GM18907 (cell line): ENCODE data around the gene C11orf97.
"Not testable (repeated sequence)": the region's sequence is repeated elsewhere in the genome, so short reads cannot be mapped to it uniquely, and the experiment has no call there.

Experiments used
- ATAC-seq: cut with Tn5 transposase; IDR thresholded peaks from one replicate; pipeline ENCODE4 v1.9.1; 2021; ENCODE audit warnings: mild to moderate bottlenecking, moderate library complexity; ENCODE audit not compliant: unreplicated experiment

C11orf97 gene, protein sequence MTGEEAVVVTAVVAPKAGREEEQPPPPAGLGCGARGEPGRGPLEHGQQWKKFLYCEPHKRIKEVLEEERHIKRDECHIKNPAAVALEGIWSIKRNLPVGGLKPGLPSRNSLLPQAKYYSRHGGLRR

DNA sequence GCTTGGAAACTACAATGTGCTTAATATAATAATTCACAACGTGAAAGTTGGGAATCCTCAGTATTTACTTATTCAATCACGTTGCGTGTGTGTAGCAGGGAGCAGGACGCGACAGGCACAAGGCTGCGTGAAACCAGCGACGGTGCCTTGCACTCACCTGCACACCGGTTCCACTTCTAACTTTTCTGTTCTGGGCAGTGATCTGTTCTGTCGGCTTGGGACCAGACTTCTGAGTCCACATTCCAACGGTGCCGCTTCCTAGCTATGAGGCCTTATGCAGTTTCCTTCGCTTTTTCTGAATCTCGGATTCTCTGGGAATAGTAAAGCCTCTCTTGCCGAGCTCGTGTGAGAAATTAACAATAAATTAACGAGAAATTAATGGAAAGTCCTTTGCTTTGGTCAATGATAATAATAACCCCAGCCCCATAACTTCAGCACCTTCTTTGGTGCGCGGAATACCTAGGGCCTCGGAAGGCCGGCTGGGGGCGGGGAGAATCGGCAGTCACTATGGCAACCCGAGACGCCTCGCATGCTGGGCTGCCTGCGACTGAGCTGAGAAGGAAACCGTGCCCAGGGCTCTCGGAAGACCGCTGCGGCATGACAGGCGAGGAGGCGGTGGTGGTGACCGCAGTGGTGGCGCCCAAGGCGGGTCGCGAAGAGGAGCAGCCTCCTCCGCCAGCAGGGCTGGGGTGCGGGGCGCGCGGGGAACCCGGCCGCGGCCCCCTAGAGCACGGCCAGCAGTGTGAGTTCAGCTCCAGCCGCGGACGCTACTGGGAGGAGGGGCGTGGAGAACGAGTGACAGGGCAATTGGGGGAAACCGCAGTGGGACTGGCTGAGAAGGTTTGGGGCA, at the start of gene C11orf97:
Gene C11orf97, plus strand, starts transcription at position 530 of the 850 bp plus-strand sequence. Its CDS starts 68 bp downstream, at position 598.
- ATAC-seq = peak; percentile 91

DNA sequence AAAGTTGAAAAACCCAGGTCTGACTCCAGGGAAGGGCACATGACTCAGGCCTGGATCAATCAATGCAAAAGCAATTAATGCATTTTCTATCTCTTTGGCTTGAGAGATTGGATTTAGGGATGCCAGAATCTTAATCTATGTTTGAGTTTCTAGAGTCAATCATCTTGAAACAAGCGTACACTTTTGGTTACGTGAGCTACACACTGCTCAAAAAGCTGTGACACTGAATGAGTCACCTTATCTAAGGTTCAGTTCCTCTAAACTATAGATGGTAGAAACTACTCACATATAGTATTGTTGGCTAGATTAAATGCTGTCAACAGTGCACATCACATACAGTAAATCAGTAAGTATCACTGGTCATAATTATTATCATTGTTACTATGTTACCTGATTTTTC, 42.8 kb upstream of the C11orf97 start:
- peak; percentile 83 for ATAC-seq

DNA sequence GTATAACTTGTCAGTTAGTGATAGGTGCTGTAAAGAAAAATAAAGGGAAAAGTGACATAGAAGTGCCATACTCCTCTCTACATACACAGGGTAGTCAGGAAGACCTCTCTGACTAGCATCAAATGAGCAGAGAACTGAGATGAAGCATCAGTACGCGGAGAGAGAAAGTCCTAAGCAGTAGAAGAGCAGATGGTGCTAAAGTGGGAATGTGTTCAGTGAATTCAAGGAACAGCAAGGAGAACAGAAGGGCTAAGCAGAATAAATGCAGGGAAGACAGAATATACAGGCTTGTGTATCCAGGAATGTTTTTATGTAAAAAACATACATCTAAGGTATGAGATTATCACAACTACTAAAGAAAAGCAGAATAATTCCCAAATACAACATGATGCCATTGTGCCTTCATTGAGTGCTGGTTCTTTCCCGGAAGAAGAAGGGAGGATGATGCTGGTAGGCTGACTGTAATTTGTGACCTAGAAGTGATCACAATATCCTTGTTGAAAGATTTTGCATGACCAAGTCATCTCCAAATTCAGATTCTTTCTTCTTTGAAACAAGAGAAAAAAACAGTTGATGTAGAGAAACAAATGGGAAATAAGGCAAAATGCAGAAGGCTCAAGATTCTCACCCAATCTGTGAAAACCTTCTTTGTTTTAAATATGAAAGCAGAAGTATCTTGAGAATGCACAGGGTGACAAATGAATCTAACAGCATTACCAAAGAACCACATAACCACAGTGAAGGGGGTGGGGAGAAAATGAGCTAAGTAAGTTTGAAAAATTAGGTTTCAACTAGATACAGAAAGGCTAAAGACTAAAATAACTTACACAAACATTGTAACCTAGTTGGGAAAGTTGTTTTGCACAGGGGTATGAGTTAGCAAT, 39.1 kb upstream of the C11orf97 start:
- ATAC-seq = peak; percentile 94

DNA sequence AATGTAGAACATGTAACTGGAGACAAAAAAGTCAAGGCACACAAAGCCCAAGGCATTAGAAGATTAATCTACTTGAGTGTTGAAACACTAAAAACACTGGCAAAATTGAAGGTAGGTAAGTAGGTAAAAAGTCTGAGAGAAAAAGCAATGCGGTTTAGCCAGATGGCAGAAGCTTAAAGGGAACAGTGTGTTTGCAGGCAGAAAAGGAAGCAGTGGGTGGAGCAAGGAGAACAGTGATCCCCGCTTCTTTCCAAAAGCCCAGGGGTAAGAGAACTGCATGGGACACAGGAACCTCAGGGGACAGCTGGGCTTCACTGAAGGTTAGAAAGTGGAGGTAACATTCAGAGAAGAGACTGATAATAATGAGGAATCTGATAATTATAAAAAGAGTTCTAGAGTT, 34.6 kb upstream of the C11orf97 start:
- ATAC-seq = no peak

DNA sequence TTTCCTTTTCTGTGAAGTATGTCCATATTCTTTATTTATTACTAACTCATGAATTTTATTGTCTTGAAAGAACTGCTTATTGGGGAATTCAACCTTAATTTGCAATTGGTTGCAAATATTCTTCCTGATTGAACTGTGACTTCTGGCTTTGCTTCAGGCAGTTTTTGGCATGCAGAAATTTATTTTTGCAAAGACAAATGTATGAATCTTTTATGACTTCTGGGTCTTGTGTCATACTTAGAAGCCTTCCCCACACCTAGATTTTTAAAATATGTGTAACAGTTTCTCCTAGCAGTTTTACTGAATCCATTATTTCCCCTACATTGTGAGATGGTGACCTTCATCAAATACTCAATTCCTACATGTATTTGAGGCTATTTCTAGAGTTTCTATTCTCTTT, 30.9 kb upstream of the C11orf97 start:
- ATAC-seq = no peak

DNA sequence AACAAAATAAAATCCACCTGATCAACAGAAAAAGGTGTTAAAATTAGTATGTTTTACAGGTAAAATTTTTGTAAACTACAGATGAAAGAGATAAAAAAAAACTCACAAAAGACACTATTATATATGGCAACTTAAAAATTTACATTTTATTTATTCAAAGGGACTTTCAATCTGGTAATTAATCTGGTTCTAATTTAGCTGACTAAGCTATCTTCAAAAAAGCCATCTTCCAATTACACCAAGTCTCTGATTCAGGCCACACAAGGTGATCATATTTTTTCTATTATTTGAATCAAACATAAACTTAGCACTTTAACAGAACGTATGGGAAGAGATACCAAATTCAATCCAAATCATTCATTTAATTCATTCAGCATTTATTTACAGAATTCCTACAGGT, 26.2 kb upstream of the C11orf97 start:
- ATAC-seq = no peak

DNA sequence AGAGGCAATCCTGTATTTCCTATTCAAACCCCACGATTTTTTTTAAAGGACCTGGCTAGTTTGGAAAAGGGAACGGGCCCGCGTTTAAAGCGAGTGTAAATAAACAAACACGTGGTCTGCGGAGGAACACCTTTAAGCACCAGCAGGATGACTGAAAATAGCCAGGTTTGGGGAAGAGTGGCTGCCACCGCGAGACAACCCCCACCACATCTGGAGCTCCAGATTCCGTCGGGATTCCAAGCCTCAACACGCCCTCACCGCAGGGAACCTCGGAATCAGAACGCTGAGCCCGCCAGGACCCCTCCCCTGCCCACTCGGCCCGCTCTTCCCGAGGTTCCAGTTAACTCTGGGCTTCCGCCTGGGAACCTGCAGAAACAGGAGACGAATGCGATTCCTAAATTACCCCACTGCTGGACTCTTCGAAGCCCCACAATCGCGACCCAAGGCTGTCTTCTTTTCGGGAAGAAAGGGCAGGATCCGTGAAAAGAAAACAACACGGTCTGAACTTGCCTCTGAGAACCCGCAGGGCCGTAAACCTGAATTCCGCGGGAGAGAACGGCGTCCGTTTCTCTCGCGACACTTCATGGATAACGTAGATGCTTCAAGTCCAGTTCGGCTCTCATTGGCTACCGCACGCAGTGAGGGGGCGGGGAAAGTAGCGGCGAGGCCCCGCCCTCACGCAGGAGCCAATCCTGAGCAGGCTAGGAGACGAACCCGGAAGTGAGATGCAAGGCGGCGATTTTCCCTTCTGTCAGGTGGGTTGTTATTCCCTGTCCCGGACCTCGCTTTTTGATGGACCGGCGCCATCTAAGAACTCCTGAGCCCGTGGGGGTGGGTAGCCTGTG, 18.8 kb upstream of the C11orf97 start, which contains the start of the genes ANKRD49 and MRE11:
Gene ANKRD49, plus strand, starts transcription at position 704 of the 845 bp plus-strand sequence. CDS start 2,710 bp downstream, outside the sequence.
Gene MRE11, minus strand, starts transcription at position 564 of the 845 bp plus-strand sequence. CDS start 1,043 bp downstream, outside the sequence.
- ATAC-seq = peak; percentile 100

DNA sequence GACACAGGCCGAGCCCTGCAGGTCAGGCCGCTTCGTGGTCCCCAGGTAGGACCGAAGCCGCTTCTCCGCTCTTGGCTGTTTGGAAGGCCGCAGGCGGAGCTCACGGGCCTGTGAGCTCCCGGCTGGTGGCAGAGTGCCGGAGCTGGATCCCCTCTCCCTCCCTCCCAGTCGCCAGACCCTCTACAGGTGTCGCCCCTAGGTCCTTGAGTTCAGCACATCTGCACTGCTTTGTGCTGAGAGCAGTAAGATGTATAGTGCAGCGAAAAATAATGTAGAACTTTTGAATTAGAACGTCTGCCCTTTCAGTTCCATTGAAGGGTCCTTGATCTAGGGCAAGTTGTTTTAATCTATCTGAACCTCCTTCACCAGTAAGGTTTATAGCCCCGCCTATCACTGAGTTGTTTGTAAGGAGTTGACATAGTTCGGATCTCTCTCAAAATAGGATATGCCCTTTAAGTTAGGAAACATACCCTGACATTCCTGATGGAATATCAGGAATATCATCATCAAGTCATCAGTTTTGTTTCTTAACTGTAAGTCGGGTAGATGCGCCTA, 18.1 kb upstream of the C11orf97 start:
- ATAC-seq = peak; percentile 66

DNA sequence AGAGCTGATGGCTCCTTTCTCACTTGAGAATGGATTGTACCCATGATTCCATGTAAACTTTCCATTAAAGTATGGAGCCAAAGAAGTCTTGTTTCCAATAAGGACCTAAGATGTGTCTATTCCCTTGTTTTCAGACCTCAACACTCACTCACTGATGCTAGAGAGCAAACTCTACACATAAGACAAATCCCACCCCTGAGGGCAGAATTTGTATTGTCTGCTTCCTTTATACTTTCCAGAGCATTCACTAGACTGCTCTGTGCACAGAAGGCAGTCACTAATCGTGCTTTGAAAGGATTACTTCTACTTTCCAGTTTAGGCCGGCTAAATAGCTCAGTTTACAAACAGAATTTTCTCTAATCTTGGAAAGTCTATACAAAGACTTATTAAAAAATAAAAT, 12.1 kb upstream of the C11orf97 start:
- ATAC-seq = no peak

DNA sequence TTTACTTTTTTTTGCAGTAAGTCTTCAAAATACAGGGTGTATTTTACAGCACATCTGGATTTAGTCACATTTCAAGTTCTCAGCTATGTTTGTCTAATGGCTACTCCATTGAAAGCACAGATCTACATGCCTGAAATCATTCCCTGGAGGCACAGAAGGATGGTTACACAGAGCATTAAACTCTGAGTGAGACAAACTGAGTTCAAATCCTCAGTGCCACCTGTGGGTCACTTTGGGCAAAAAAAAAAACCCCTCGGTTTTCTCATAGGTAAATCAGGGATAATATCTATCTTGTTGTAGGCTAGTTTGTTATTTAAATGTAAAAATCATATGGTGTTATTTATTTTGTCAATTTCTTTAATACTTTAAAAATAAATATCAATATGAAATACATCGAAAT, 10.7 kb upstream of the C11orf97 start:
- no peak for ATAC-seq

DNA sequence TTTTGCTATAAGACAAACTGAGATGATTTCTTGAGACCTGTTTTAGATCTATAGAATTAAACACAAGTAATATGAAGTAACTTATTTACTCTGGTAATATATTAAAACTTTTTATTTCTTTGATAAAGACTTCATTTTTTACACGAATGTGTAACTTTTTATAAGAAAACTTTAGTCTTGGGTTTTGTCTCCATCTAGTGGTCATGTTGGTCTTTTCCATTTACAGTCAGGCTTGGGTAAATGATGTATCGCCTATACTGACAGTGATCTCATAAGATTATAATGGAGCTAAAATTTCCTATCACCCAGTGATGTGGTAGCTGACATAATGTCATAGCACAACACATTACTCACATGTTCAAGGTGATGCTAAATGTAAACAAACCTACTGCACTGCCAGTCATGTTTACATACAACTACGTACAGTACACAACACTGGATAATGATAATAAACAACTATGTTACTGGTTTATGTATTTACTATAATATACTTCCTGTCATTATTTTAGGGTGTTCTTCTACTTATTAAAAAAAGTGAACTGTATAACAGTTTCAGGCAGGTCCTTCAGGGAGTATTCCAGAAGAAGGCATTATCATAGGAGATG, 7.5 kb upstream of the C11orf97 start:
- ATAC-seq = no peak

DNA sequence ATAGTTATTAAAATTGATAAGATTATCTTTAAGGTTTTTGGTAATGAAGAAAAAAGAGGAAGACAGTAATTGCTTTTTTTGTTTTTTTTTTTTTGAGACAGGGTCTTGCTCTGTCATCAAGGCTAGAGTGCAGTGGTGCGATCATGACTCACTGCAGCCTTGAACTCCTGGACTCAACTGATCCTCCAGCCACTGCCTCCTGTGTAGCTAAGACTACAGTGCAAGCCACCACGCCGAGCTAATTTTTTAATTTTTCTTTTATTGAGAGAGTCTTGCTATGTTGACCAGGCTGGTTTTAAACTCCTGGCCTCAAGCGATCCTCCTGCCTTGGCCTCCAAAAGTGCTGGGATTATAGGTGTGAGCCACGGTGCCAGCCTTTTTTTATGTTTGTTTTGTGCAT, 5.7 kb upstream of the C11orf97 start:
- ATAC-seq = not testable (repeated sequence)

DNA sequence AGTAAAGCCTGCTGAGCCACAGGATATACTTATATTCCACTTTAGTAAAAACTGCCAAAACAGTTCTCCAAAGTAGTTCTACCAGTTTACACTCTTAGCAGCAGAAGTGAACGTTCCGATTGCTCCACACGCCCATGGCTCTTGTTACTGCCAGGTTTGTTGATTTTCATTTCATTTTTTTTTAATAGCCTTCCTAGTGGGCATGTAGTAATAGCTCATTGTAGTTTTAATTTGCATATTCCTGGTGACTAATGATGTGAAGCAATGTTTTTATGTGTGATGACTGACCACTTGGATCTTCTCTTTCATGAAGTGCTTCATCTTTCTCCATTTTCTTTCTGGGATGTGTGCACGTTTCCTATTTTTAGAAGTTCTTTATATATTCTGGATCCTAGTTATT, 4.8 kb upstream of the C11orf97 start:
- no peak for ATAC-seq

DNA sequence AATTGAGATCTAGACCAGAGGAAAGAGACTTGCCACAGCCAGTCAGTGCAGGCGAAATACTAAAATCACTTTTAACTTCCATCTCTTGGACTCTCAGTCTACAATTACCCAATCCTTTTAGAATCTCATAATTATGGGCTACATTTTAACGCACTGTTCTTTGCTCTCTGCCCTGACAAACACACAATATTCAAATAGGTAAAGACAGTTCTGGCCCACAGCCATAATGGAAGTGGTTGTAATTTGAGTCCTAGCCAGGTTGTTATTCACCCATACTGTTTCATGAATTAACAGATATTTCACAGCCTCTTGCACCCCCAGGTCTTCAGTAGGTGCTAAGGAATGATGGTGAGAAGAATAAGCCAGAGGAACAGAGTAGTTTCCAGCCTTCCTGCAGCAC, 830 bp downstream of the C11orf97 start:
- peak; percentile 31 for ATAC-seq

DNA sequence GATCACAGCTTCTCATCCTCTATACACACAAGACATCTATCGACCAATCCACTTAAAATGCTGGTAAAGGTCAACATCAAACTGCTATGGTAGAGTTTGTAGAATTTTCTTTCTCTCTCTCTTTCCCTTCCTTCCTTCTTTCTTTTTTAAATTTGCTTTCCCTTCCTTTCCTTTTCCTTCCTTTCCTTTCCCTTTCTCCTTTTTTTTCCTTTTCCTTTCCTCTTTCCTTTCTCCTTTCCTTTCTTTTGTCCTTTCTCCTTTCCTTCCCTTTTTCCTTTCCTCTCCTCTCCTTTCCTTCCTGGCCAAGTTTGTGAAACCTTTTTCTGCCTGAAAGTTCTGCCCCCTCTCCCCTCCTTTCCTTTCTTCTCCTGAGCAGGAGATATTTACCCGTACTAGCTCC, 3.1 kb downstream of the C11orf97 start:
- no peak for ATAC-seq

DNA sequence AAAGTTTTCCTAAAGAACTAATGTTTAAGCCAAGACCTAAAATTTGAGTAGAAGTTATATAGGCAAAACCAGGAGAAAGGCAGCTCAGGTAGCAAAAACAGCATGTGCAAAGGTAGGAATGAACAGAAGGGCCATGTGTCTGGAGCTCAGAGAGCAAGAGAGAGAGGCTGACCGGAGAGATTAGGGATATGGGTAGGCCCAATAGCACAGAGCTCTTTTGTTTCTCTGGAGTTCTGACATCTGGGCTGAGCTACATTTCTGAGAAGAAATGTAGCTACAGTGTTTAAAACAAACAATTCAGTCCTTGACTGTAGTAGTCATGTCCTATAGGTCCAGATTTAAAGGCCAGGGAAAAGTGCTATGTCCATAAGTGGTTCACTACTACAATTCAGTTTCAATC, 4.5 kb downstream of the C11orf97 start:
- ATAC-seq = no peak

DNA sequence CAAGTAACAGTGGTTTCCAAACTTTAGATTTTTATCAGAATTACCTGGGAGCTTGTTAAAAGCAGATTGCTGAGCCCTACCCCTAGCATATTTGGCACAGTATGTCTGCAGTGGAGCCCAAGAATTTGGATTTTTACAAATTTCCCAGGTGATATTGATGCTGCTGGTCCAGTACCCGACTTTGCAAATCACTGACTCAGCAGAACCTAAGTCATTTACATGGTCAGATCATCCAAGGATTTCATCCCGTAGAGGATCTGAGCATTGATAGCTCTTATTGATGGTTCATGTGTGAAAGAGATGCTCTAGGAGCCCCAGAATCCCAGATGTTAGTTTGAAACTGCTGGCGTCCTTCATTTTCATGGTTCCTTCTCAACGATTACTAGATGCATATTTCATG, 6.0 kb downstream of the C11orf97 start:
- ATAC-seq = no peak

DNA sequence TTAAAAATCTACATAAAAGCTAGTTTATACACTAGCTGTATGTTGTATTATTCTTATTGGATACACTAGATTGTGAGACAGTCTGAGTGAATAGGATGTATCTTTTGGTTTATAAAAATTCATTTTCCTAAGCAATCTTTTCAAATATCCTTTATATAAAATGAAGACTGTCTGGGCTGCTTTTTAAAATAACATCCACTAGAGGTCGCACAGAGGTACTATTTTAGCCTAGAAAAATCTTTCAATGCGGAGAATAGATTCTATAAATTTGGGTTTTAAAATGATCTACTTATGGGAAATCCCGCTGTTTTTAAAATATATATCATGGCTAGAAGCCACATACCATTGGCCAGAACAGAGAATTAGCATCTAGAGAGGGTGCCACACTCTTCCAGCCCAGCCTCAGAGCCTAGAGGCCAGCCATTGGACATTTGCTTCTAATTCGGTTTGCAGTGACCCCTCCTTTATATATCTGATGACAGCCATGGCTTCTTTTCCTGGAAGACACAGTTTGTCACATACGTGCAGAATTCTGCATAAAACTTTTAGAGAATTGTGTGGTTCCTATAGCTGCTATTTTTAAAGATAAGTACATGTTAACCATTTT, 7.3 kb downstream of the C11orf97 start:
- ATAC-seq = peak; percentile 56

DNA sequence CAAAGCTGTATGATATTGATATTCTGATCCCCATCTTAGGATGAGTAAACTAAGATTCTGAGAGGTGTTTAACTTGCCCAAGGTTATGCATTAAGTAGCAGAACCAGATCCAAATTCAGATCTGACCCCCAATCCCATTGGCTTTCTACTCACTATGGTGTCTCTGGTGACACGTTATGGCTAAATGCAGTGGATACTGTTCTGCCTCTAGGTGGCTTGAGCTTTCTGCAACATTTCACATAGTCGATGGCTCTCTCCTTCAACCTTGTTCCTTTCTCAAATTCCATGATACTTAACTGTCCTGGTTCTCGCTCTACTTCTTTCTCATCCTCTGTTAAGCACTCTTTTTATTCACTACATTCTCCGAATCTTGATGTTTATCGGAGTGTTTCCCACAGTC, 9.4 kb downstream of the C11orf97 start:
- peak; percentile 62 for ATAC-seq
